GM20000 (cell line): Measurements from ENCODE around the gene EPHA8.

Experiments used
- DNase-seq: peaks from one replicate; pipeline ENCODE4 v3.0.0; 2012; ENCODE audit warnings: low spot score
- CTCF ChIP-seq: IDR thresholded peaks from 2 replicates; pipeline ENCODE4 v1.5.1; 2012; ENCODE audit warnings: mild to moderate bottlenecking, control low read depth; ENCODE audit errors: extremely low read depth, missing control alignments

Gene EPHA8

DNA sequence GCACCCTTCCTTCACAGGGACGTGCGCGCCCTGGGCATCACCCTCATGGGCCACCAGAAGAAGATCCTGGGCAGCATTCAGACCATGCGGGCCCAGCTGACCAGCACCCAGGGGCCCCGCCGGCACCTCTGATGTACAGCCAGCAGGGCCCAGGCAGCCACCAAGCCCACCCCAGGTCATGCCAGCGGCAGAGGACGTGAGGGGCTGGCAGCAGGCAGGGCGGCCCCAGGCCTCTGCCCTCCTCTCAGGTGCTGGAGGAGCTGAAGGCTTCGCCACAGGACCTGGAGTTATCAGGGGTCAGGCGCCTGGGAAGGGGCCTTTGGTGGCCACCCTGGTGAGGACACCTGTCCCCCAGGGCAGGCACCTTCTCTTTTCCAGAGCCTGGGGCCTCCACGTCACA lies 38.3 kb downstream of the EPHA8 start:
- DNase-seq: no peak
- no peak for TF ChIP-seq CTCF

DNA sequence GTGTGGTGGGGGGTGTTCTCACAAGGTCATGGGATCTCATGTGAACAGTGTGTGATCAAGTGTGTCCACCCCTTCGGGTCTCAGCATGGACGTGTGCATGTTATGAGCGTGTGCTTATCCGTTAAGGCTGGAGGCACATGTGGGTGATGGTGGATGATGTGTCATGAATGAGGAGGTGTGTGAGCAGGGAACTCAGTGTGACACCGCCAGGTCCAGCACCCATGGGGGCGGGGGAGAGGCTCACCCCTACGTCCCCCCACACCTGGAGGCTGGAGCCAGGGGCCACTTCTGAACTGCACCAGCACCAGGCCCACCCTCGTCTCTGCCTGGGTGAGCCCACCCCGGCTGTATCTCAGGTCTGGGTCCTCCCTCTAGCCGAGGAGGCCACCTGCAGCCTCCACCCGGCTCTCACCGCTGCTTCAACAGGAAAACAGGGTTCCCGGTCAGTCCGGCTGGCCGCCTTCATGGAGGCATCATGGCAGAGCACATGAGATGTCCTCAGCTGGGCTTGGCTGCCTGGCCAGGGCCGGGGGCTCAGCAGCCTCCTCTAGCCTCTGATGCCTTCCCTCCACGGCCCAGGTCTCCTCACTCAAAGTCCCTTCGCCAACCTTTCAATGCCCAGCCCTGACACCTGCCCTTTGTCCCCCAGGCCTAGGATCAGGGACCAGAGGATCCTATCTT lies 38.9 kb downstream of the EPHA8 start:
- DNase-seq: no peak
- TF ChIP-seq CTCF: no peak

DNA sequence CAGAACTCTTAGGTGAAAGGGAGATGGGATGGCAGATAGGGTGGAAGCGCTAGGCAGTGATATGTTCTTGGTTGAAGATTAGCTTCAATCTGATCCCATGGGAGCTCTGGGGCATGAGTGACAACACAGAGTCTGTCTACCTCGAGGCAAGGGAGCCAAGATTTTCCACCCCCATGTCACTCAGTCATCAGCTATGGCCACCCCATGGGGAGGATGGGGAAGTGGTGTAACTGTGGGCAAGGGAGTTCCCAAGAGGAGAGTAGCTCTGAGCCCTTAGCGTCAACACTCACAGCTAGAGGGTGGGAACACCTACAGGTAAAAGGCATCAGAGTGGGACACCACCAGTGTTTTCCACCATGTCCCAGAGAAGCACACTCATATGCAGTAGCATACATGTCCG lies 42.9 kb downstream of the EPHA8 start:
- TF ChIP-seq CTCF: no peak

DNA sequence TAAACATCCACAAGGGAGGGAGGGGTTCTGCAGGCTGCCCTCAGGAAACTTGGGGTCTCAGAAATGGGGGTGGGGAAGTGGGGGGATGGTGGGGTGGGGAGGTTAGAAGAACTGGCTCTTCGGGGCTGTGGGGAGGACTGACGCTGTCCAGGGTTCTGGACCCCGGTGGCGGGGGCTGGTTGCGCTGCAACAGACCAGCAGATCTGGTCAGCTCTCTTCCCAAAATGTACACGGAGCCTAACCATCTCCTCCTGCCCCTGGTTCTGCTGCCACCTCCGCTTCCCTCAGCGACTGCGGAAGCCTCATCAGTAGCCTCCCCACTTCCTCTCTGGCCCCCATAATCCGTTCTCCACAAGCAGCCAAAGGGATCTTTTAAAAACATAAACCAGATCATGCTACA lies 43.9 kb downstream of the EPHA8 start:
- no peak for DNase-seq
- TF ChIP-seq CTCF: no peak

More for the DNA sequence above, 42.9 kb downstream of the EPHA8 start:
- no peak for DNase-seq

DNA sequence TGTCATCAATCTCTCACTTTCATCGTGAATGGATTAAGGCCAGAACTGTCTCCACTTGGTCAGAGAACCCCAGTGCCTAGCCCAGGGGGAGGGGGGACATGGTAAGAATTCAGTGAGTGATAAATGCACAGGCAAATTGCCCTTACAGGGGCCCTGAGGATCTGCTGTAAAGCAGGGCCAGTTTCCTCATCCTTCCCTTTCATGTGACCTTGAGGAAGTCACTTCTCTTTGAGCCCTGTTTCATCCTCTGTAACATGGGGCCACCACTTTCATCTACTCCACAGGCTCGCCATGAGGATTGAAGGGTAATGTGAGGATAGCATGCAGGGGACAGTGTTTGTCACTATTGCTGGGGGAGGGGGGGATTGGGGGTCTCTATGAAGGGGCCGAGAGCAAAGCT lies 45.1 kb downstream of the EPHA8 start:
- DNase-seq: no peak
- TF ChIP-seq CTCF: no peak

- no peak for TF ChIP-seq CTCF
- DNase-seq: no peak
These were observed 46.0 kb downstream of the EPHA8 start for GRCh38 chr1:22609291-22609690.

GRCh38 chr1:22611530-22611947 lies 48.2 kb downstream of the EPHA8 start:
- no peak for DNase-seq
- no peak for TF ChIP-seq CTCF
